SK-N-SH (cell line): ENCODE results near the gene PCDHGA12. TPM values are rescaled to one million over a fixed set of nuclear protein-coding genes. Genes with fewer than 3 reads are reported as not detected.
"Not testable (repeated sequence)": the region's sequence is repeated elsewhere in the genome, so short reads cannot be mapped to it uniquely, and the experiment has no call there.

Experiments used
- CTCF ChIA-PET: fragments of 300-600, 350-600 bp; formaldehyde crosslinking; extraction: SDS; loops from one replicate; lab custom pipeline; 2021; lab: Yijun Ruan, JAX
- POLR2A ChIA-PET: fragments of 350-600 bp; sonication (Branson Sonifier 250); formaldehyde crosslinking; extraction: SDS; loops from one replicate; lab custom pipeline; 2020; ENCODE audit warnings: antibody characterized with exemption, inconsistent platforms; lab: Yijun Ruan, JAX
- DNase-seq: peaks from one replicate; pipeline ENCODE4 v3.0.0; 2012
- H2AFZ ChIP-seq: fragments of 200-600 bp; sonication (generic); 2 replicates; pipeline ENCODE4 v1.8.1; 2016; ENCODE audit warnings: antibody characterized with exemption, mild to moderate bottlenecking, low read depth
- H3F3A ChIP-seq: fragments of 200-600 bp; sonication (generic); replicated peaks from 2 replicates; pipeline ENCODE3; 2016; ENCODE audit warnings: antibody characterized with exemption, mild to moderate bottlenecking; ENCODE audit not compliant: insufficient read depth
- H3K27ac ChIP-seq, 2 experiments: fragments of 200-500 bp in 1 of 2; fragments of 200-600 bp in 1 of 2; sonication (Bioruptor generic) in 1 of 2; sonication (generic), shearing (Covaris generic) in 1 of 2; 2 replicates each; pipeline versions ENCODE4 v1.5.1 to v1.6.1; 2014 to 2016; ENCODE audit warnings: low read depth in 2 of 2, inconsistent platforms in 1 of 2, low read length in 1 of 2, mild to moderate bottlenecking in 1 of 2, mixed read lengths in 1 of 2
- H3K27me3 ChIP-seq: fragments of 200-600 bp; sonication (generic), shearing (Covaris generic); 2 replicates; pipeline ENCODE4 v1.6.1; 2016; ENCODE audit warnings: mixed run types; ENCODE audit not compliant: insufficient read depth
- H3K36me3 ChIP-seq, 2 experiments: fragments of 200-500 bp in 1 of 2; fragments of 200-600 bp in 1 of 2; sonication (Bioruptor generic) in 1 of 2; sonication (generic) in 1 of 2; replicated peaks in 1 of 2; 2 replicates each; pipeline versions ENCODE3 to v1.5.1; 2014 to 2016; ENCODE audit warnings: low read length in 1 of 2, mild to moderate bottlenecking in 1 of 2; ENCODE audit not compliant: insufficient read depth in 2 of 2, control insufficient read depth in 1 of 2
- H3K4me1 ChIP-seq, 2 experiments: fragments of 200-500 bp in 1 of 2; fragments of 200-600 bp in 1 of 2; sonication (Bioruptor generic) in 1 of 2; sonication (generic), shearing (Covaris generic) in 1 of 2; 2 replicates each; pipeline versions ENCODE4 v1.5.1 to v1.6.1; 2014 to 2016; ENCODE audit warnings: low read depth in 1 of 2, low read length in 1 of 2, mixed run types in 1 of 2; ENCODE audit not compliant: insufficient read depth in 2 of 2, control insufficient read depth in 1 of 2
- H3K4me2 ChIP-seq: fragments of 200-600 bp; sonication (generic), shearing (Covaris generic); 2 replicates; pipeline ENCODE4 v1.6.1; 2017; ENCODE audit warnings: mixed run types
- H3K4me3 ChIP-seq, 2 experiments: fragments of 200-500 bp in 1 of 2; fragments of 200-600 bp in 1 of 2; sonication (Bioruptor generic) in 1 of 2; sonication (generic), shearing (Covaris generic) in 1 of 2; 2 replicates each; pipeline versions ENCODE4 v1.5.1 to v1.8.1; 2014 to 2016; ENCODE audit warnings: low read depth in 2 of 2, inconsistent platforms in 1 of 2, low read length in 1 of 2, mild to moderate bottlenecking in 1 of 2, mixed read lengths in 1 of 2, moderate library complexity in 1 of 2
- H3K79me2 ChIP-seq: fragments of 200-600 bp; sonication (generic); 2 replicates; pipeline ENCODE4 v1.8.1; 2017; ENCODE audit warnings: mild to moderate bottlenecking; ENCODE audit not compliant: insufficient read depth
- H3K9ac ChIP-seq: fragments of 200-600 bp; sonication (generic); 2 replicates; pipeline ENCODE4 v1.6.1; 2017; ENCODE audit warnings: mixed run types
- H3K9me2 ChIP-seq: fragments of 200-600 bp; sonication (generic); 2 replicates; pipeline ENCODE4 v1.6.1; 2017; ENCODE audit warnings: mixed run types
- H3K9me3 ChIP-seq: fragments of 200-600 bp; sonication (generic); 2 replicates; pipeline ENCODE4 v1.6.1; 2017; ENCODE audit warnings: mixed run types, mild to moderate bottlenecking, moderate library complexity
- H4K20me1 ChIP-seq: fragments of 200-600 bp; sonication (generic); 2 replicates; pipeline ENCODE4 v1.6.1; 2017; ENCODE audit warnings: mild to moderate bottlenecking, mixed run types; ENCODE audit not compliant: insufficient read depth
- CHD2 ChIP-seq: fragments of 150-350 bp; IDR thresholded peaks from 2 replicates; pipeline ENCODE4 v1.6.1; 2018; ENCODE audit warnings: low read length; ENCODE audit not compliant: partially characterized antibody
- GATA2 ChIP-seq: sonication (generic); formaldehyde crosslinking; IDR thresholded peaks from 2 replicates; pipeline ENCODE4 v1.5.0; 2020; ENCODE audit warnings: mild to moderate bottlenecking, missing genetic modification reagents
- RFX5 ChIP-seq: IDR thresholded peaks from 2 replicates; pipeline ENCODE4 v1.6.1; 2012; ENCODE audit warnings: mild to moderate bottlenecking, improper control_type of control experiment, low read length
- SMC3 ChIP-seq: IDR thresholded peaks from 2 replicates; pipeline ENCODE4 v1.6.1; 2012; ENCODE audit warnings: low read depth, low read length, improper control_type of control experiment
- WGBS: methylation state at CpG from one replicate; pipeline ENCODE4 v1.1.6; 2017; ENCODE audit warnings: low lambda C conversion rate; 5-methylcytosine and 5-hydroxymethylcytosine counted together
- polyA plus RNA-seq, 3 experiments: library from polyadenylated mRNA; depleted of rRNA; stranded (reverse); fragments of >200 nt; gene quantifications; 2 replicates each; pipeline ENCODE4 v1.2.3, GENCODE V29; 2012
- TF ChIP-seq, protein P1 (sequence below): IDR thresholded peaks from 2 replicates; pipeline ENCODE4 v1.6.1; 2012; ENCODE audit warnings: mild to moderate bottlenecking, low read depth, low read length, moderate library complexity

The PCDHGA12 gene
- polyA plus RNA-seq, 1 of the 3 experiments (the other 2 are of a cell fraction): 0.03 TPM

DNA sequence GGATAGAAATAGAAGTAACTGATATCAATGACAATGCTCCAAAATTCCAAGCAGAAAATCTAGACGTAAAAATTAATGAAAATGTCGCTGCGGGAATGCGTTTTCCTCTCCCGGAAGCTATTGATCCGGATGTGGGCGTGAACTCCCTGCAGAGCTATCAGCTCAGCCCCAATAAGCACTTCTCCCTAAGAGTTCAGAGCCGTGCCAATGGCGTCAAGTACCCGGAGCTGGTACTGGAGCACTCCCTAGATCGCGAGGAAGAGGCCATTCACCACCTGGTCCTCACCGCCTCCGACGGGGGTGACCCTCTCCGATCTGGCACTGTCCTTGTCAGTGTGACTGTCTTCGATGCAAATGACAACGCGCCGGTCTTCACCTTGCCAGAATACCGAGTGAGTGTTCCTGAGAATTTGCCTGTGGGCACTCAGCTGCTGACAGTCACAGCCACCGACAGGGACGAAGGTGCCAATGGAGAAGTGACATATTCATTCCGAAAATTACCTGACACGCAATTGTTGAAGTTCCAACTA lies 16.7 kb upstream of the PCDHGA12 start (continued):
- TF ChIP-seq, protein P1, sequence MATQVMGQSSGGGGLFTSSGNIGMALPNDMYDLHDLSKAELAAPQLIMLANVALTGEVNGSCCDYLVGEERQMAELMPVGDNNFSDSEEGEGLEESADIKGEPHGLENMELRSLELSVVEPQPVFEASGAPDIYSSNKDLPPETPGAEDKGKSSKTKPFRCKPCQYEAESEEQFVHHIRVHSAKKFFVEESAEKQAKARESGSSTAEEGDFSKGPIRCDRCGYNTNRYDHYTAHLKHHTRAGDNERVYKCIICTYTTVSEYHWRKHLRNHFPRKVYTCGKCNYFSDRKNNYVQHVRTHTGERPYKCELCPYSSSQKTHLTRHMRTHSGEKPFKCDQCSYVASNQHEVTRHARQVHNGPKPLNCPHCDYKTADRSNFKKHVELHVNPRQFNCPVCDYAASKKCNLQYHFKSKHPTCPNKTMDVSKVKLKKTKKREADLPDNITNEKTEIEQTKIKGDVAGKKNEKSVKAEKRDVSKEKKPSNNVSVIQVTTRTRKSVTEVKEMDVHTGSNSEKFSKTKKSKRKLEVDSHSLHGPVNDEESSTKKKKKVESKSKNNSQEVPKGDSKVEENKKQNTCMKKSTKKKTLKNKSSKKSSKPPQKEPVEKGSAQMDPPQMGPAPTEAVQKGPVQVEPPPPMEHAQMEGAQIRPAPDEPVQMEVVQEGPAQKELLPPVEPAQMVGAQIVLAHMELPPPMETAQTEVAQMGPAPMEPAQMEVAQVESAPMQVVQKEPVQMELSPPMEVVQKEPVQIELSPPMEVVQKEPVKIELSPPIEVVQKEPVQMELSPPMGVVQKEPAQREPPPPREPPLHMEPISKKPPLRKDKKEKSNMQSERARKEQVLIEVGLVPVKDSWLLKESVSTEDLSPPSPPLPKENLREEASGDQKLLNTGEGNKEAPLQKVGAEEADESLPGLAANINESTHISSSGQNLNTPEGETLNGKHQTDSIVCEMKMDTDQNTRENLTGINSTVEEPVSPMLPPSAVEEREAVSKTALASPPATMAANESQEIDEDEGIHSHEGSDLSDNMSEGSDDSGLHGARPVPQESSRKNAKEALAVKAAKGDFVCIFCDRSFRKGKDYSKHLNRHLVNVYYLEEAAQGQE: no peak
- TF ChIP-seq CHD2 (no peak), SMC3 (no peak), RFX5 (no peak), GATA2 (no peak)

DNA sequence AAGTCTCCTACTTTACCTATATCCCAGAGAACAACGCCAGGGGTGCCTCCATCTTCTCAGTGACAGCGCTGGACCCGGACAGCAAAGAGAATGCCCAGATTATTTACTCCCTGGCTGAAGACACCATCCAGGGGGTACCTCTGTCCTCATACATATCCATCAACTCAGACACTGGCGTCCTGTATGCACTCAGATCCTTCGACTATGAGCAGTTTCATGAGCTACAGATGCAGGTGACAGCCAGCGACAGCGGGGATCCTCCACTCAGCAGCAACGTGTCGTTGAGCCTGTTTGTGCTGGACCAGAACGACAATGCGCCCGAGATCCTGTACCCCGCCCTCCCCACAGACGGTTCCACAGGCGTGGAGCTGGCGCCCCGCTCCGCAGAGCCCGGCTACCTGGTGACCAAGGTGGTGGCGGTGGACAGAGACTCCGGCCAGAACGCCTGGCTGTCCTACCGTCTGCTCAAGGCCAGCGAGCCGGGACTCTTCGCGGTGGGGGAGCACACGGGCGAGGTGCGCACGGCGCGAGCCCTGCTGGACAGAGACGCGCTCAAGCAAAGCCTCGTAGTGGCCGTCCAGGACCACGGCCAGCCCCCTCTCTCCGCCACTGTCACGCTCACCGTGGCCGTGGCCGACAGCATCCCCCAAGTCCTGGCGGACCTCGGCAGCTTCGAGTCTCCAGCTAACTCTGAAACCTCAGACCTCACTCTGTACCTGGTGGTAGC lies 15.6 kb upstream of the PCDHGA12 start:
- H3K4me1 ChIP-seq, H3F3A ChIP-seq, H3K9ac ChIP-seq, H3K4me2 ChIP-seq, H3K79me2 ChIP-seq, POLR2A ChIA-PET, H4K20me1 ChIP-seq, H3K36me3 ChIP-seq, H3K9me2 ChIP-seq, DNase-seq, H3K27me3 ChIP-seq, H3K4me3 ChIP-seq, H3K27ac ChIP-seq, H3K9me3 ChIP-seq, H2AFZ ChIP-seq: not testable (repeated sequence)
- WGBS: 86% methylated on average over 25 of the region's 46 CpGs
- CTCF ChIA-PET: interaction anchor here (0.7 to 2.5 kb wide), 3 partner anchors 9 to 149 kb away, joined by 3 to 9 read pairs (median 5); no protein-coding TSS in a partner anchor

DNA sequence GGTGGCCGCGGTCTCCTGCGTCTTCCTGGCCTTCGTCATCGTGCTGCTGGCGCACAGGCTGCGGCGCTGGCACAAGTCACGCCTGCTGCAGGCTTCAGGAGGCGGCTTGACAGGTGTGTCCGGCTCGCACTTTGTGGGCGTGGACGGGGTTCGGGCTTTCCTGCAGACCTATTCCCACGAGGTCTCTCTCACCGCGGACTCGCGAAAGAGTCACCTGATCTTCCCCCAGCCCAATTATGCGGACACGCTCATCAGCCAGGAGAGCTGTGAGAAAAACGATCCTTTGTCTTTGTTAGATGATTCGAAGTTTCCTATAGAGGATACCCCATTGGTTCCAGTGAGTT lies 15.1 kb upstream of the PCDHGA12 start:
- DNase-seq, H3K36me3 ChIP-seq, H3K9me3 ChIP-seq, CTCF ChIA-PET, H3K4me2 ChIP-seq, H3F3A ChIP-seq, H3K27ac ChIP-seq, H3K27me3 ChIP-seq, H2AFZ ChIP-seq, H3K4me1 ChIP-seq, POLR2A ChIA-PET, H4K20me1 ChIP-seq, H3K9me2 ChIP-seq, H3K4me3 ChIP-seq, H3K9ac ChIP-seq: not testable (repeated sequence)
- H3K79me2 ChIP-seq: peaks cover 12% of the 10 kb centered on the region; the same call in 1 of the 2 replicates
- 89% methylated on average over 22 of the region's 24 CpGs for WGBS
